H1 (cell line): ENCODE results near the gene CTIF.

Experiments used
- SIN3A ChIP-seq, 2 experiments: IDR thresholded peaks in 1 of 2; conservative IDR thresholded peaks in 1 of 2; 2 replicates each; pipeline ENCODE4 v1.6.1; 2011 to 2012; ENCODE audit warnings: low read length in 2 of 2, improper control_type of control experiment in 1 of 2, low read depth in 1 of 2, mild to moderate bottlenecking in 1 of 2
- ZNF274 ChIP-seq: IDR thresholded peaks from 2 replicates; pipeline ENCODE4 v1.7.0; 2012; ENCODE audit warnings: low read length, borderline replicate concordance; ENCODE audit errors: extremely low read depth

- no peak for TF ChIP-seq ZNF274
- no peak for TF ChIP-seq SIN3A (conservative IDR thresholded peaks at IDR 0.05 in 1 of 2, IDR thresholded peaks at IDR 0.05 in 1 of 2; ENCODE audit: low read depth in 1 of 2, low read length in 2 of 2)
Measured at GRCh38 chr18:48642503-48642902, 103.7 kb downstream of the CTIF start.
